Panc1 (cell line): ENCODE data around the gene DOK7. TPM values are rescaled to one million over a fixed set of nuclear protein-coding genes. Genes with fewer than 3 reads are reported as not detected.

Experiments
- ATAC-seq: fragments of 200-7000 bp; cut with Tn5 transposase; 2 replicates; pipeline ENCODE4 v1.9.1; 2020; ENCODE audit warnings: mild to moderate bottlenecking, moderate library complexity
- BruUV-seq: library from RNA; stranded (reverse); fragments of 400-500 nt; replicated peaks from 2 replicates; lab custom pipeline; 2021; lab: Mats Ljungman, UMichigan
- CTCF ChIA-PET: fragments of 300-600 bp; sonication (Branson Sonifier 250); formaldehyde crosslinking; loops from one replicate; lab custom pipeline; 2022; ENCODE audit warnings: antibody characterized with exemption; lab: Charles Lee
- POLR2A ChIA-PET: fragments of 300-600 bp; sonication (Branson Sonifier 250); formaldehyde crosslinking; loops from one replicate; lab custom pipeline; 2022; ENCODE audit warnings: antibody characterized with exemption; lab: Charles Lee
- DNase-seq: peaks from one replicate; pipeline ENCODE4 v3.0.0-alpha.2; 2010; ENCODE audit warnings: low read depth, low spot score
- H3K27ac ChIP-seq: 2 replicates; pipeline ENCODE4 v1.5.1; 2011; ENCODE audit warnings: mild to moderate bottlenecking, low read length, inconsistent platforms
- H3K27me3 ChIP-seq: fragments of 200-500 bp; sonication (Bioruptor generic); 2 replicates; pipeline ENCODE4 v1.6.0; 2014; ENCODE audit warnings: low read length, inconsistent platforms; ENCODE audit not compliant: control insufficient read depth, insufficient read depth
- H3K36me3 ChIP-seq: fragments of 200-500 bp; sonication (Bioruptor generic); 2 replicates; pipeline ENCODE4 v1.5.1; 2014; ENCODE audit warnings: inconsistent platforms, mild to moderate bottlenecking, low read length, moderate library complexity; ENCODE audit not compliant: control insufficient read depth, insufficient read depth
- H3K4me1 ChIP-seq: 2 replicates; pipeline ENCODE4 v1.5.1; 2011; ENCODE audit warnings: inconsistent platforms, mild to moderate bottlenecking, low read length, moderate library complexity; ENCODE audit not compliant: control insufficient read depth, insufficient read depth
- H3K4me3 ChIP-seq, 2 experiments: 2 replicates each; pipeline ENCODE4 v1.5.1; 2011 to 2012; ENCODE audit warnings: low read depth in 2 of 2, low read length in 2 of 2, mild to moderate bottlenecking in 2 of 2, inconsistent platforms in 1 of 2, moderate library complexity in 1 of 2
- H3K9me3 ChIP-seq: fragments of 200-500 bp; sonication (Bioruptor generic); 2 replicates; pipeline ENCODE4 v1.5.1; 2014; ENCODE audit warnings: low read depth, mild to moderate bottlenecking, inconsistent platforms, low read length, moderate library complexity; ENCODE audit not compliant: control insufficient read depth, insufficient read depth
- CTCF ChIP-seq: fragments of 450-650 bp; IDR thresholded peaks from 2 replicates; pipeline ENCODE4 v1.5.1; 2017; ENCODE audit warnings: mild to moderate bottlenecking
- POLR2AphosphoS5 ChIP-seq: IDR thresholded peaks from 2 replicates; pipeline ENCODE4 v1.6.1; 2012; ENCODE audit warnings: mild to moderate bottlenecking, low read depth, low read length, moderate library complexity
- REST ChIP-seq, 2 experiments: IDR thresholded peaks; 2 replicates each; pipeline ENCODE4 v1.6.1; 2011 to 2012; ENCODE audit warnings: low read depth in 2 of 2, control low read depth in 1 of 2, low read length in 1 of 2, mild to moderate bottlenecking in 1 of 2, moderate library complexity in 1 of 2; ENCODE audit not compliant: insufficient read depth in 1 of 2
- SIN3A ChIP-seq: IDR thresholded peaks from 2 replicates; pipeline ENCODE4 v1.6.1; 2012; ENCODE audit warnings: low read depth, mild to moderate bottlenecking, low read length, moderate library complexity, borderline replicate concordance; ENCODE audit not compliant: insufficient read depth
- TCF7L2 ChIP-seq: IDR thresholded peaks from 2 replicates; pipeline ENCODE4 v1.6.1; 2011; ENCODE audit warnings: mild to moderate bottlenecking, low read depth, low read length, inconsistent platforms
- in situ Hi-C: cut with HindIII; loops from 2 replicates; pipeline ENCODE4 v1.10.0; 2016; ENCODE audit warnings: low sequenced_read_pairs, low pct_unique_long_range_greater_than_20kb
- intact Hi-C: fragments of 100-400 bp; cut with micrococcal nuclease; formaldehyde crosslinking; loops from one replicate; pipeline ENCODE4 v1.10.0; 2022; ENCODE audit not compliant: unreplicated experiment
- total RNA-seq: library from RNA; stranded (reverse); gene quantifications from one replicate; pipeline ENCODE4 v1.2.1, GENCODE V29; 2021; ENCODE audit not compliant: unreplicated experiment

The DOK7 gene
- total RNA-seq, 1 experiment from 2014 or later, result 2.4 TPM

GRCh38 chr4:3416270-3416669 lies 46.8 kb upstream of the DOK7 start:
- POLR2A ChIA-PET, result no interaction called here
- no peaks in the 10 kb centered on the region for H3K36me3 ChIP-seq
- H3K4me3 ChIP-seq, result no peak overlapping the region
- no peak for ATAC-seq
- no peak for DNase-seq
- no peaks in the 10 kb centered on the region for H3K4me1 ChIP-seq
- intact Hi-C loops (no loop called here), in situ Hi-C loops (no loop called here)
- CTCF ChIA-PET, result no interaction called here
- BruUV-seq, result no TSS peak
- no peaks in the 10 kb centered on the region for H3K9me3 ChIP-seq
- TF ChIP-seq REST (IDR thresholded peaks at IDR 0.05; ENCODE audit: insufficient read depth in 1 of 2, low read depth in 2 of 2, low read length in 1 of 2) (no peak), POLR2AphosphoS5 (no peak), TCF7L2 (no peak), CTCF (no peak), SIN3A (no peak)
- H3K27me3 ChIP-seq, result no peaks in the 10 kb centered on the region
- no peak overlapping the region for H3K27ac ChIP-seq

- Histone ChIP-seq H3K9me3 (no peaks in the 10 kb centered on the region), H3K27me3 (no peaks in the 10 kb centered on the region), H3K4me1 (no peaks in the 10 kb centered on the region), H3K4me3 (no peak overlapping the region), H3K36me3 (no peaks in the 10 kb centered on the region), H3K27ac (no peak overlapping the region)
- ChIA-PET CTCF (no interaction called here), POLR2A (no interaction called here)
- TF ChIP-seq CTCF, result no peak
- TF ChIP-seq POLR2AphosphoS5, result no peak
- TF ChIP-seq TCF7L2, result no peak
- TF ChIP-seq REST (IDR thresholded peaks at IDR 0.05; ENCODE audit: insufficient read depth in 1 of 2, low read depth in 2 of 2, low read length in 1 of 2), result no peak
- no peak for TF ChIP-seq SIN3A
- in situ Hi-C loops, result no loop called here
- no TSS peak for BruUV-seq
- no peak for DNase-seq
- intact Hi-C loops, result no loop called here
- ATAC-seq, result no peak
Observed at GRCh38 chr4:3416821-3417221, 46.3 kb upstream of the DOK7 start.
